OCI-M1 (cell line): Measurements from ENCODE around the gene PRSS22.
A peak's percentile ranks its signal among the peaks of the same experiment; 100 is the strongest.

Experiments
- DNase-seq: peaks from one replicate; lab custom pipeline; 2025; lab: John Stamatoyannopoulos, UW

PRSS22 gene

DNA sequence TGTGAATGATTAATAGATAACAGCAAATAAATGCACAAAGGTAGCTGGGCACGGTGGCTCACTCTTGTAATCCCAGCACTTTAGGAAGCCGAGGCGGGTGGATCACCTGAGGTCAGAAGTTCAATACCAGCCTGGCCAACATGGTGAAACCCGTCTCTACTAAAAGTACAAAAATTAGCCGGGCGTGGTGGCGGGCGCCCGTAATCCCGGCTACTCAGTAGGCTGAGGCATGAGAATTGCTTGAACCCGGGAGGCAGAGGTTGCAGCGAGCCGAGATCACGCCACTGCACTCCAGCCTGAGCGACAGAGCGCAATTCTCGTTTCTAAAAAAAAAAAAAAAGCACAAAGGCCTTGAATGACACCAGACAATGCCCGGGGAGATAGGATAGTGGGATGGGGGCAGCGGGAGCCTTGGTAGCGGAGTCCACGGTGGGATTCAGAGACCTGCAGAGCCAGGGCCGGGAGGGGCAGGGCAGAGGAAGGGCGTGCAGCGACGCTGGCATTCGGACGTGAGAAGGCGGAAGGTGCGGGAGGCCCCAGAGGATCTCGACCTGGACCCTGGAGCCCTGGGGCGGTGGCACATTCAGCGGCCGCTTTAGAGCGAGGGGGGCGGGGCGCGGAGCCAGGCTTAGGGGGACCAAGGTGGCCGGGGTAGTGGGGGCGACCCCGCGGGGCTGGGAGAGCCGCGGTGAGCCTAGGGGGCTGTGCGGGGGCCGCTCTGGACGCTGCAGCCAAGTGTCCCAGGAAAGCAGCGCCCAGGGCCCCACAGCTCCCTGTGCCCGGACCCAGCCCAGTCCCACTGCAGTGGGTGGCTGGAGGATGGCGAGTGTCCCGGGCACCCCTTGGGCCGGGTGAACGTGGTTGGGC lies 24.0 kb upstream of the PRSS22 start:
- DNase-seq: no peak

DNA sequence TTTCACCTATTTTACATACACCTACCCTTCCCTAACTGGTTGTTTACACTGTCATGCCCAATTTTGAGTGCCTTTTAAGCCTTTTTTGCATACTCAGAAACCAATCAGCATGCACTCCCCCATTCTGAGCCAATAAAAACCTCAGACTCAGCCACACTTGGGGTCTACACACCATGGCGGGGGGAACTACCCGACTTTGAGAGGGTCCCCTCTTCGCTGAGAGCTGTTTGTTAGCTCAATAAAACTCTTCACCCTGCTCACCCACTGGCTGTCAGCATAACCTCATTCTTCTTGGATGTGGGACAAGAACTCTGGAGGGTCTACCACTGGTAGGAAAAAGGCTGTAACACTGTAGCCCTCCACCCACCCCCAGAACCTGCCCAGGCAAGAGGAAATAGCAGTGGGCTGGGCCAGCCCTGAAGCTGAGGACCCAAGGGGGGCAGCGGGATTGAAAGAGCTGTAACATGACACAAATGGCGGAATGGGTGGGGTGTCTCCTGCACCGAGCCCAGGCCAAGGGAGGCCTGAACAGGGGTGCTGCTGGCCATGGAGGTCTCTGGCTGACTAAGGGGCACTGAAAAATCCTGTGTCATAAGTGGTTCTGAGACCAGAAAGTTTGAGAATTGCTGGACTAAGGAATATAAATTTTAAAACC lies 22.0 kb upstream of the PRSS22 start:
- no peak for DNase-seq

DNA sequence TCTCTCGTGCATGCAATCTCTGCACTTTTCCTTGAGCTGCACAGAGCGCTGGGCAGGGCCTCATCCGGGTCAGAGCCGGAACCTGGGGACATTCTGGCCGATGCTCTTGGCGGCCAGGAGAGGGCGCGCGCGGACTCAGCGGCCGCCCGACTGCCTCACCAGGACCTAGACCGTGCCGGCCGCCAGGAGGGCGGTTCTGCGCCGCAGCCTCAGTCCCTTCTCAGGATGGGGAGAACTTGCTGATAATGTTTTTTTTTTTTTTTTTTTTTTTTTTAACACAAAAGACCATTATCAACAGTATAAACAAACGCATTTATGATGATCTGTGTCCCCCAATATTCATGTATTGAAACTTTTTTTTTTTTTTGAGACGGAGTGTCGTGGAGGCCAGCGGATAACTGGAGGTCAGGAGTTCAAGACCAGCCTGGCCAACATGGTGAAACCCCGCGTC lies 17.0 kb upstream of the PRSS22 start:
- DNase-seq: peak; percentile 87

DNA sequence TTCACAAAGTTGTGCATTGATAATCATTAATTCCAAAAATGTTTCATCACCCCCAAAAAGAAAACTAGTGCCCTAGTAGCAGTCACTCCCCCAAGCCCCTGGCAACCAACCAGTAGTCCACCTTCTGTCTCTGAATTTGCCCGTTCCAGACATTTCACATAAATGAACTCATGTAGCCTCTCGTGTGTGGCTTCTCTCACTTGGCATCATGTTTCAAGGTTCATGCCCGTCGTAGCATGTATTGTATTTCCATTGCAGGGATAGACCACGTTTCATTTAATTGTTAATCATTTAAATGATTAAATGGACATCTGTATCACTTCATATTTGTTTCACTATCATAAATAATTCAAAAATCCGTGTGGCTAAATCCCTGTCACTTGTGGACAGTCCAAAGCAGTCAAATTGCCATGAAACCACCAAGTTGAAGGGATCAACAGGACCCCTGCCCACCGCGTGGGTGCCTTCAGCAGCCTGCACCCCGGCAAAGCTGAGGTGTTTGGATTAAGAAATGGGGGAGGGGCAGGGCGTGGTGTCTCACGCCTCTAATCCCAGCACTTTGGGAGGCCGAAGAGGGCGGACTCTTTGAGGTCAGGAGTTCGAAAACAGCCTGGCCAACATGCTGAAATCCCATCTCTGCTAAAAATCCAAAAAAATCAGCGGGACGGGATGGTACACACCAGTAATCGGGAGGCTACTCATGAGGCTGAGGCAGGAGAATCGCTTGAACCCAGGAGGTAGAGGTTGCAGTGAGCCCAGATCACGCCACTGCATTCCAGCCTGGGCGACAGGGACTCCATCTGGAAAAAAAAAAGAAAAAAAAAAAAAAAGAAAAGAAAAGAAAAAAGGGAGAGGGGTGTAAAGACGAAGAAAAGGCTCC lies 16.3 kb upstream of the PRSS22 start:
- no peak for DNase-seq

DNA sequence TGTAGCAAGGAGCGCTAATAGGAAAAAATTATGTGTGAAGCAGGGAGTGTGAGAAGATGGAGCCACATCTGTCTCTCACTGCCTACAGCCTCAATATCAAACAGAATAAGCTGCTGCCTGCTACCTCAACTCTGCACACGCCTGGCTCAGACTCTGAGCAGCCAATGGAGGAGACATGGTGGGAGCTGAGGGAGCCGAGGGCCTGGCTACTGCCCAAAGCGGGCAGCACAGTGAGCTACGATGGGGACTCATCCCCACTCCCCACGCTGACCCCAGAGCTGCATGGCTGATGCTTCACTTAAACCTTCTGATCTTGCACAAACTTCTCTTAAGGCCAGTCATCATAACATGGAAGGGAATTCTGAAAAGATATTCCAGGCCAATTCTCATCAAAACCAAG lies 14.0 kb upstream of the PRSS22 start:
- DNase-seq: no peak

DNA sequence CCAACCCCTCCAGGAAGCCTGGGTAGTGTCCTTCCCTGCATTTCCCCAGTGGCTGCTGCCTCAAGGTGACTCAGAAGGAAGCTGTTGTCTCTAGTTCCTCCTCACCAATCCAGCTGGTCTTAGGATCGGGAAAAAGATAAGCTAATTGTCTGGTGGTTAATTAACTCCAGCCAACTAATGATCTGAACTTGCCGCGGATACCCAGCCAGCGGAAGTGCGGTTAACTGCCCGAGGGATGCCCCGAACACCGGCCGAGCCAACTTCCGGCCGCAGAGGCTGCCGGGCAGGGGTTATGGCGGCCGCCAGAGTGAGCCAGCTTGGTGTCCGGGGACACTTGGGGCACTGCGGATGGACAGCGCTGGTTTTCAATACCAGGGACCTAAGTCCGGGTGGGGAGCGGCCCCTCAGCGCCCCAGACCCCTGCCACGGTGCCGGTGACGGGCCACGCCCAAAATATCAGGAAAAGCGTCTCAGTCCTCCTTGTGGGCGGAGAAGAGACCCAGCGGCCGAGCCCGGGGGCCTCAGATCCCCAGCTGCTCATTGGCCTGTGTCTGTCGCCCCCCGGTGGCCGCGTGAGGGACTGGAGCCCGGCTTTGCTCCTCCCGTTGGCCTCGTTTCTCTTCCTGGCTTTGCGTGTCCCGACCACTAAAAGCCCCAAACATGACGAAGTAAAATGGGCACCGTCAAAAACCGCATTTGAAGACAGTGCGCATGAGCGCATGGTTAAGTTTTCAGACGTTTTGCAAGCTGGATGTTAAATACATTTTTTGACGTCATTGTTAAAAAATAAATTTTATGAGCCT lies 10.2 kb upstream of the PRSS22 start:
- peak; percentile 97 for DNase-seq

DNA sequence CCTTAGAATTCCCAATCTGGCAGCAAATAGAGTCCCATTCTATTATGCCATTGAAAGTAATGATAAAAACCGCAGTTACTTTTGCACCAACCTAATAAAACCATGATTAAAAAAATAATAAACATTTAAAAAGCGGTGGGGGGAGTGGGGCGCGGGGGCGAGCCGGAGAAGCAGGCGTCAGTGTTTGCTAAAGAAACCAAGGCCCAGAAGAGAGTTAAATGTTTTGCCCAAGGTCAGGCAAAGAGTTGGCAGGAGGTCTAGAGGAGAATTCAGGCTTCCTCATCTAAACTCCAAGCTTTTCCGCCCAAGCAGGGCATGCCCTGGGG lies 9.7 kb upstream of the PRSS22 start:
- DNase-seq: no peak

DNA sequence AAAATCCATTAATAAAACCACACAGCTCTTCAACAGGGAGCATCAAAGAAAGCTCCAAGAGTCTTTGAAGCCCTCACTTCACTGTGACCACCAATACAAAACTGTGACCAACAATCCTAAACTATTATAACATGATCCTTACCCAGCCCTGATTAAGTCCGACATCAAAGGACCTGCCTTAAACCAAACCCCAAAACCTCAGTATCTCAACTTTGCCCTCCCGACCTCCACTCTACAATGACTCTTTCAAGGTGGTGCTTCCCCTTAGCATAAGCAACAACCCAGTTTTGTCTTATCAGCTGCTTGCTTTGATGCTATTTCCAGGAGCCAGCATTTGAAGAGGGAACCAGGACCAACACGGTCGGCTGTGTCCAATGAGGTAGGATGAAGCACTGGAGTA lies 8.5 kb upstream of the PRSS22 start:
- DNase-seq: no peak

DNA sequence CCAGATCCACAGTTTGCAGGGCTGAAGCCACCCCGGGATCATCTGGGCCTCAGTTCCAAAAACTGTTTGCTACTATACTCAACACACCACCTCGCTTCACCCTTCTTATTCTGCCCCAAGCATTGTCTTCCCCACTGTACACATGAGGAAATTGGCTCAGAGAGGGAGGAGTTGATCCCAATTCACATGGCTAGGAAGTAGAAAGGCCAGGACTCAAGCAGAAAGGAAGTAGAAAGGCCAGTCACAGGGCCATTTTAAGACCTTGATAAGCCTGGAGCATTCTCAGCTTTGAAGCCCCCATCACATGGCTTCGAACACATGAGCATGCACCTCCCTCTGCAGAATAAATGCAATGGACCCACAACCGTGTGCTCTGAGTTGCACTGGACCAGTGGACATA lies 7.7 kb upstream of the PRSS22 start:
- DNase-seq: no peak

DNA sequence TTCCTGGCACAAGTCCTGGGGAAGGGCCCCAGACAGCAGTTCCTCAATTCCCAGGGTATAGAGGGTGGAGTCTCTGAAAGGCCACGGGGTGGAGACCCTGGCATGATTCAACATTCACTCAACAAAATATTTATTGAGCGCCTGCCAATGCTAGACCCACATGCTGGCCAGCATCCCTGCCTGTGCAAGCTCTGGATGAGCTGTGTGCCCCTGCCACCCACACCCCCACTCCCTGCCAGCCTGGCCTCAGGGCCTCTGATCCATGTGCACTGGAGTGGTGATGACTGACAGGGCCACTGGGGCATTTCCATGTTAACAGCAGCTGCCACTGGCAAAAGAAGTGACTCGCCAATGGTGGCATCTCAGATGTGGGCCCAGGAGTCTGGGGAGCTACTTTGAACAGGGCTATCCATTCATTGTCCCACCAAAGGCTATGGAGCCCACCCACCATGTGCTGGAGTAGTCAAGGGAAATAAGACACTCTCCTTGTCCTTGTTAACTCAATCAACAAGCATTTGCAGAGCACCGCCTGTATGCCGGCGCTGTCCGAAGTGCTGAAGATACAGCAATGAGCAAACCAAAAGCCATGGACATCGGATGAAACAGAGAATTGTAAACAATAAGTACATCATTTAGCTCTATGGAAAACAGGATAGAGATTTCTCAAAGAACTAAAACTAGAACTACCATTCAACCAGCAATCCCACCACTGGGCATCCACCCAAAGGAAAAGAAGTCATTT lies 3.0 kb upstream of the PRSS22 start:
- DNase-seq: no peak

DNA sequence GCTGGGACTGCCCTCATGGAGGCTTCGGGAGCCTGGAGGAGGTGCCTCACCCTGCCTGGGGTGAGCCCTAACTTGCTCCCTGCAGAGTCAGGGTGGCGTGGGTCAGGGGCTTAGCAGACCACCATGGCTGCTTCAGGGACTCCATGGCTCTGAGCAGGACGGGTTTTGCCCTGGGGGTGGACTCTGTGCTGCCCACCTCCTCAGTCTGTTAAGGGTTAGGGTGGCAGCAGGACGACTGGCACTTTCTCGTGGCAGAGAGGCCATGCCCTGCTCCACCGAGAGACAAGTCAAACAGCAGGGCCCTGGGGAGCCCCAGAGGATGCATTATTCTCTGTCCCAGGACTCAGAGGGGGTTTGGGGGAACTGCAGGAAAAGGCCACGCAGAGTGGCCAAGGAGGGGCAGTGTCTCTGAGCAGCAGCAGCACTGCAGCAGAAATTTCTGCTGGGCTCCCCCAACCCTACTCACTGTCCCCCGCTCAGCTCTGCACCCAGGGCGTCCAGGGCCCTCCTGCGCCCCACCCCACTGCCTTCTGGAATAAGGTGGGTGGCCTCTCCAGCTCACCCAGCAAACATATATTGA lies 1.8 kb upstream of the PRSS22 start:
- DNase-seq: no peak

DNA sequence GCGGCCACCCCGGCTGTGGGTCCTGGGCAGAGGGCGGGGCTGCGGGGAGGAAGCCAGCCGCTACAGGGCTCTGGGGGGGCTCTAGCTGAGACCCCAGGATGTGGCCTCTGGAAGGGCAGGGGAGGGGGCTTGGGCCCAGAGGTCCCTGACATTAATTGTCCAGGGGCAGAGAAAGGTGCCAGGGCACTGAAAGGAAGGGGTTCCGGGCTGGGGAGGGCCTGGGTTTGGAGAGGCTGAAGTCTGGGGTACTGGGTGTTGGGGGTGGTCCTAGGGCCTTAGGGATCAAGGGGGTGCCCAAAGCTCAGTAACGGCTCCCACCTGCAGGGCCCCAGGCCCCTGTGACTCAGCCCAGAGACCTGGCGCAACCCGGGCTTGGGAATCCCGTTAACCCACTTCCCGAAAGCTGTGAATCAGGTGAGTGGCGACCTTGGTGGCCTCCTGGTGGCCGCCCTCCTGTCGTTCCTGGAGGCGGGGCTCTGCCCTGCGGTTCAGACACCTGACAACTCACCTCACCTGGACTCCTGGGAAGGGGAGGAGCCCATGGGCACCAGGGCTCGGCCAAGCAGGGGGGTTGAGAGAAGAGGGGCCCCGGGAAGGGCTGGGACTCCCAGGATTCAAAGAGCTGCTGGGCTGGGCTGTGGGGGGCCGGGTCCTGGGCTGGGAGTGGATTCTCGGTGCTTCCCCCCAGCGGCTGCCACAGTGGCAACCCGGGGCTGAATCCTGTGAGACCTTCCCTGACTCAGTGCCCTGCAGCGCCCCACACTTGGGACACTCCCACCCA lies 465 bp upstream of the PRSS22 start:
- DNase-seq: no peak

DNA sequence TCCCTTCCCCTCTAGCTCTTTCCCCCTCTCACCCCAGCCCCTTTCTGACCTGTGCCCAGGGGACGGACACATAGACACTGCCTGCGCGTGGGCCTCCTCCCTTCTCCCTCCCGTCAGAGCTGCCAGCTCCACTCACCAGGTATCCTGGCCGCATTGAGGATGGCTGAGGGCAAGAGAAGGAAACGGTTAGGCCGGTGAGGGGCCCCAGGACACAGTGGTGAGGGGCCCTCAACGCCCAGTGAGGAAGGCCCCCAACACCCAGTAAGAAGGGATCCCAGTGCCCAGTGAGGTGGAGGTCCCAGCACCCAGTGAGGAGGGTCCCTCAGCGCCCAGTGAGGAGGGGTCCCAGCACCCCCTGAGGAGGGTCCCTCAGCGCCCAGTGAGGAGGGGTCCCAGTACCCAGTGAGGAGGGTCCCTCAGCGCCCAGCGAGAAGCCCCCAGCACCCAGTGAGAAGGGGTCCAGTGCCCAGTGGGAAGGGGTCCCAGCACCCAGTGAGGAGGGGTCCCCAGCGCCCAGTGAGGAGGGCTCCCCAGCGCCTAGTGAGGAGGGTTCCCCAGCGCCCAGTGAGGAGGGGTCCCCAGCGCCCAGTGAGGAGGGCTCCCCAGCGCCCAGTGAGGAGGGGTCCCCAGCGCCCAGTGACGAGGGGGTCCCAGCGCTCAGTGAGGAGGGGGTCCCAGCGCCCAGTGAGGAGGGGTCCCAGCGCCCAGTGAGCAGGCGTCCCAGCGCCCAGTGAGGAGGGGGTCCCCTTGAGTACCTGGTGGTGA lies 1.1 kb downstream of the PRSS22 start:
- no peak for DNase-seq

DNA sequence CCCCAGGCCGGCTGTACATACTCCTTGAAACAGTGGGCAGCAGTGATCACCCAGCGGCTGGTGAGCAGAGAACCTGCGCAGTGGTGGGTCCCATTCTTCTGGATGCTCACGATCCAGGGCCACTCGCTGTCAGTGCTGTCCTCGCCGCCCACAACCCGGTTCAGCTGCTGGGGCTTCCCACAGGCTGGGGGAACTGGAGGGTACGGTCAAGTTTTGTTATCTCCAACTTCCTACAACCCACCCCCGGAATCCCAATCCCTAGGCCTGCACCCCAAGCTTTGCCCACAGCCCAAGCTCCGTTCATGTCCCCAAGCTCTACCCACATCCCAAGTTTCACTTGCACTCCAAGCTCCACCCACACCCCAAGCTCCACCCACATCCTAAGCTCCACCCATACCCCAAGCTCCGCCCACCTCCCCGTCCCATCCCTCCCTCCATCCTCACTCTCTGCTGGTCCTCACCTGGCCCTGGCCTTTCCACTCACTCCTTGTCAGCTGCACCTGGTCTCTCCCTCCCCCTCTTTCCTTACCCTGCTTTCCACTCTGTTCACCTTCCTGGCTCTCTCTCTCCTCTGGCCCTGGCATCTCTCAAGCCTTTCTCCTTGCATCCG lies 1.8 kb downstream of the PRSS22 start:
- peak; percentile 21 for DNase-seq

DNA sequence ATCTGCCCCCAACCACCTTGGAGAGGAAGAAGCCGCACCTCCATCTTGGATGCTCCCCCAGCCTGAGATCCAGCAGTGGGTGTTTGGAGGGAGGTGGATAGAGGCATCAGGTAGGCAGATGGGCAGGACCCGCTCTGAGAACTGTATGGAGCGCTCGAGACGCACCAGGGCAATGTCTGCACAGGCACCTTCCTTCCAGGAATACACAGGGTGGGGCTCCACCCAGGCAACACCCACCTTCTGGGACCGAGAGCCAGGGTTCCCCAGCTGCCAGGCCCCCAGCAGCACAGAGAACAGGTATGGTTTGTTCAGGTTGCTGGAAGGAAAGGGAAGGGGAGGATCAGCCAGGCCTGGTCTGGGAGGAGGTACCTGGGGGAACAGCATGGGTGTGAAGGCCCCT lies 2.4 kb downstream of the PRSS22 start:
- DNase-seq: no peak

DNA sequence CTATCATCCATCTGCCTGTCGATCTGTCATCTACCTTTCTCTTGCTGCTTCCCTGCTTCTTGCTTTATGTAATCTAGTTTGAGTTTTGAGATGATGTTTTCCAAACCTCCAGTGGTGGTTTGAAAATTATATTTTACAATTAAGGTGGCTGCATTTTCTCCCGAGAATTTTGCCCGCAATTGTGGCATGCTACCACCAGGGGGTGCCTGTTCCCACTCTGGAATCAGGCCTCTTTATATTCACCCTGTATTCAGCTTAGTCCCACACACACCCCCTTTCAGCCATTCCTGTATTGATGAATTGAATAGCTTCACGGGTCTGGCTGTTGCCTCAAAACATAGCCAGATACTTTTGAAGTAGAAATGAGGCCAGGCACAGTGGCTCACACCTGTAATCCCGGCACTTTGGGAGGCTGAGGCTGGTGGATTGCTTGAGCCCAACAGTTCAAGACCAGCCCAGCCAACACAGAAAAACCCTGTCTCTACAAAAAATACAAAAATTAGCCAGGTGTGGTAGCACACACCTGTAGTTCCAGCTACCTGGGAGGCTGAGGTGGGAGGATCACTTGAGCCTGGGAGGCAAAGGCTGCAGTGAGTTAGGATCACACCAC lies 3.2 kb downstream of the PRSS22 start:
- peak; percentile 33 for DNase-seq

DNA sequence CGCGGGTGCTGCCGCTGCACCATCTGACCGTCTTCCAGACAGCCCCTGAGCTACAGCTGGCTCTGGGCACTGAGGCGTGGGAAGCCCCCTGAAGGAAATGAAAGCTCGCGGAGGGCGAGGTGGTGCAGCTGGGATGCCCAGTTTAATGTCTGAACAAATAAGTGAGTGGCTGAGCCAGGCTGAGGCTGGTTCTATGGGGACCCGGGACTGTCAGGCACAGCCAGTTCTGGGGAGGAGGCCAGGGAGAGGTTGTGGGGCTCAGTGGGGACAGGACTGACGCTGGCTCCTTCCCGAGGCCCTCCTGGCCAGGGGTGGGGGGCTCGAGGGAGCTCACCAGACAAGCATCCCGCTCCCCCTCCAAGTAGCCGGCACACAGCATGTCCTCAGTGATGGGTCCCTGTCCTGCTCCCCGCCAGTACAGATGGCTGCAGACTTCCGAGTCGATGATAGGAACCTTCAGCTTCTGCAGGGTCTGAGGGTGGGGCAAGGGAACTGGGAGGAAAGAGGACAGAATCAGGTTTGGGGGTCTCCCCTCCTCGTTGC lies 4.4 kb downstream of the PRSS22 start:
- DNase-seq: no peak
